ENCODE results near the gene ALDH1L1. TPM values are rescaled to one million over a fixed set of nuclear protein-coding genes. Genes with fewer than 3 reads are reported as not detected.

Gene ALDH1L1
- total RNA-seq, 1 experiment from 2014 or later: not detected

- intact Hi-C loops (cut with micrococcal nuclease): no loop called here
- ChIA-PET POLR2A (ENCODE audit: unreplicated experiment) (no interaction called here), CTCF (no interaction called here)
- TF ChIP-seq EZH2phosphoT487 (IDR thresholded peaks at IDR 0.05; ENCODE audit: borderline replicate concordance, low read length): no peak
- no peak for TF ChIP-seq EZH2 (IDR thresholded peaks at IDR 0.05; ENCODE audit: low read length, unreplicated experiment)
- TF ChIP-seq CTCF (conservative IDR thresholded peaks at IDR 0.05; ENCODE audit: low read depth, low read length): no peak
- H3K27me3 ChIP-seq (ENCODE audit: low read length): peaks cover 40% of the 10 kb centered on the region
- no peak overlapping the region for H3K4me3 ChIP-seq (ENCODE audit: low read length)
- no peaks in the 10 kb centered on the region for H3F3A ChIP-seq (ENCODE audit: low read length, unreplicated experiment)
- H3K9me2 ChIP-seq (replicated peaks; ENCODE audit: low read length): no peaks in the 10 kb centered on the region
- no peak overlapping the region for H3K9ac ChIP-seq (ENCODE audit: low read length)
- no peaks in the 10 kb centered on the region for H4K20me1 ChIP-seq (ENCODE audit: low read length)
- H3K79me2 ChIP-seq (ENCODE audit: low read length): no peaks in the 10 kb centered on the region
- ATAC-seq (no peak), DNase-seq (no peak)
- H3K4me2 ChIP-seq (ENCODE audit: low read length): no peak overlapping the region
- H3K36me3 ChIP-seq (ENCODE audit: low read depth, low read length): no peaks in the 10 kb centered on the region
- no TSS peak for BruUV-seq (replicated peaks)
- no peak overlapping the region for H3K27ac ChIP-seq (ENCODE audit: low read length)
- H3K4me1 ChIP-seq (ENCODE audit: insufficient read depth, low read length): no peaks in the 10 kb centered on the region
- no peak overlapping the region for H2AFZ ChIP-seq (ENCODE audit: low read length)
- no peaks in the 10 kb centered on the region for H3K9me3 ChIP-seq (ENCODE audit: low read length)
These were observed 42.8 kb downstream of the ALDH1L1 start for GRCh38 chr3:126137490-126138130.

GRCh38 chr3:126136428-126137220 is 43.8 kb downstream of the ALDH1L1 start:
- no TSS peak for BruUV-seq (replicated peaks)
- no peaks in the 10 kb centered on the region for H3K4me1 ChIP-seq (ENCODE audit: insufficient read depth, low read length)
- DNase-seq (no peak), ATAC-seq (no peak)
- no peak overlapping the region for H3K9ac ChIP-seq (ENCODE audit: low read length)
- no peaks in the 10 kb centered on the region for H3K9me2 ChIP-seq (replicated peaks; ENCODE audit: low read length)
- no peaks in the 10 kb centered on the region for H3K36me3 ChIP-seq (ENCODE audit: low read depth, low read length)
- peaks cover 31% of the 10 kb centered on the region for H3K27me3 ChIP-seq (ENCODE audit: low read length)
- H3F3A ChIP-seq (ENCODE audit: low read length, unreplicated experiment): no peaks in the 10 kb centered on the region
- POLR2A ChIA-PET (ENCODE audit: unreplicated experiment): no interaction called here
- H3K4me3 ChIP-seq (ENCODE audit: low read length): no peak overlapping the region
- no peak for TF ChIP-seq EZH2phosphoT487 (IDR thresholded peaks at IDR 0.05; ENCODE audit: borderline replicate concordance, low read length)
- TF ChIP-seq EZH2 (IDR thresholded peaks at IDR 0.05; ENCODE audit: low read length, unreplicated experiment): no peak
- no peak for TF ChIP-seq CTCF (conservative IDR thresholded peaks at IDR 0.05; ENCODE audit: low read depth, low read length)
- CTCF ChIA-PET: no interaction called here
- intact Hi-C loops (cut with micrococcal nuclease): no loop called here
- H4K20me1 ChIP-seq (ENCODE audit: low read length): no peaks in the 10 kb centered on the region
- H3K27ac ChIP-seq (ENCODE audit: low read length): no peak overlapping the region
- no peak overlapping the region for H2AFZ ChIP-seq (ENCODE audit: low read length)
- H3K79me2 ChIP-seq (ENCODE audit: low read length): no peaks in the 10 kb centered on the region
- H3K4me2 ChIP-seq (ENCODE audit: low read length): no peak overlapping the region
- H3K9me3 ChIP-seq (ENCODE audit: low read length): no peaks in the 10 kb centered on the region

All from PC-3 (cell line).